HG02571 (cell line): ENCODE measurements around the gene LAMTOR3.

Experiments used
- ATAC-seq: cut with Tn5 transposase; IDR thresholded peaks from one replicate; pipeline ENCODE4 v1.9.1; 2021; ENCODE audit warnings: mild to moderate bottlenecking, moderate library complexity; ENCODE audit not compliant: unreplicated experiment

Gene LAMTOR3

DNA sequence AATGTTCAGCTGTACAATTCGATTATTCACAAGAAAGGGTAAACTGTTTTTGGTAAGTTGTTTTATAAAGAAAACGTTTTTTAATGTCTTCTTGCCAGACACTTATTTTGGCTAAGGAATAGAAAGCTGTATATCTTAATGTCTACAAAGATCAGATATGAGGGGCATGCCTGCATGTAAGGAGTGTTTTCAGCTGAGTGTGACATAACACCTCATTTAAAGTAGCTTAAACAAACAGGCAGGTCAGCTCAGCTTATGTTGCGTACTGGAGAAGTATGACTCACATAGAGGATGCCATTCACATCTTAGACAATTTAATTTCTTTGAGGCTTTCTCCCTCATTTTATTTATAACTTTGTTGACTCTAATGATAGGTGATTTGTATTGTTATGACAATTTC, 30.4 kb downstream of the LAMTOR3 start:
- ATAC-seq = no peak

DNA sequence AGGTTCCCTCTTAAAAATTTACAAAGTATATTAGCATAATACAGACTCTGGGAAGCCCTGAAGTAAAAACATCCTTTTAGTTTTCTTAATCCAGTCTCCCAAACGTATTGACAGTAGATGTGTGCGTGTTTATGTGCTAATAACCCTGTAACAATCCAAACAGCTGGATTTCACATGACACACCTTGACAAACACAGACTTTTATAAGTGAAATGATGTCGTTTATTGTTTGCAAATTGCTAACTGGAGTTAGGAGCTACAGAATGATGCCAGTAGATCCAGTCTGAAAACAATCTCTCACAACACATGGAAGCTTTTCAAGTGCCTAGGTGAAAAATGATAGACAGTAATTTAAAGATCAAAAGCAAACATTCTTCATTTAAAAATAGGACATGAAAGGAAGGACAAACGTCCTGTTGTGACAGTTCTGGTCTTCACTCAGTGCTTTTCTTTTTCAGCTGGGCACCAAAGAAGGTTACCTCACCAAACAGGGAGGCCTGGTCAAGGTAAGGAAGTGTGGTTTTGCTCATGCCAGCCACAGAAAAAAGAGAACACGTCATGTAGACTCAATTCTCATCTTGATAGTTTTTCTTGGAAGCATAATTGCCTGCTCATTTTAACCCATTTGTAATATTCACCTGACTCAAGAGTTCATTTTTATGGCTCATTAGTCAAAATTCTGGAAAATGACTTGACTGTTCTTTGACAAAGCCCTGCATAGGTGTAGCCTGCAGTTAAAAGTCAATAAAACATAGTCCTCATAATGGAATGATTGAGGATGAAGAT, 32.9 kb downstream of the LAMTOR3 start:
- no peak for ATAC-seq

DNA sequence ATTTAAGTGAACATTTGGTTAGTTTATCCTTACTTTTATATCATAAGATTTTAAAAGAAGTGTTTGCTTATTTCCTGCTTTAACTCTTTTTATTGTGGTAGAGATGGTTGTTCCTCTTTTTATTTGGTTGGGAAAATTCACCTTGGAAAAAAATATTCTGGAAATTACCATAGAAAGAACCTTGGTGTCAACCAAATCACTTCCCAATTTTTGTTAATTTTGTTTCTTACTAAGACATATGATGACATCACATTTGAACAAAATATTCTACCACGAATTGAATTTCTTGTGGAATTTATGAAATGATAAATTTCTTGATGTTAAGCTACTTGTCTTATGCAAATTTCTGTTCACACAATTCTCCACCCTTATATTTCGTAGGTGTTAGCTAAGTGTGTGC, 33.7 kb downstream of the LAMTOR3 start:
- ATAC-seq = no peak

DNA sequence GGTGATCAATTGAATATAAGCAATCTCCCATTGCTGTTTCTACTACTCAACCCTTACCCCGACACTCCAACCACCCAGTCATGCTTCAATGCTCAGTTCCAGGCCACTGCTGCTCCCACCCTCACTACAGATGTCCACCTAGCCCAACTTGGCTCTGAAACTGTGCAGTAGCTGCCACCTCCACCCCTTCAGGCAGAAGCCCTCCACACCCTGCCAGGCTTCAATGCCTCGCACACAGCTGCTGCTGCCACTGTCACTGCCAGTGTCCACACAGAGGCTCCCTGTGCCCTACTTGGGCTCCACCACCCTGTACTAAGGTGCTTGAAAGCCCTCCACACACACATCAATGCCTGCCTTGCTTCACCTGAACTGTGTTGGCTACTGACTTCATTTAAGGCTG, 34.6 kb downstream of the LAMTOR3 start:
- ATAC-seq = no peak

DNA sequence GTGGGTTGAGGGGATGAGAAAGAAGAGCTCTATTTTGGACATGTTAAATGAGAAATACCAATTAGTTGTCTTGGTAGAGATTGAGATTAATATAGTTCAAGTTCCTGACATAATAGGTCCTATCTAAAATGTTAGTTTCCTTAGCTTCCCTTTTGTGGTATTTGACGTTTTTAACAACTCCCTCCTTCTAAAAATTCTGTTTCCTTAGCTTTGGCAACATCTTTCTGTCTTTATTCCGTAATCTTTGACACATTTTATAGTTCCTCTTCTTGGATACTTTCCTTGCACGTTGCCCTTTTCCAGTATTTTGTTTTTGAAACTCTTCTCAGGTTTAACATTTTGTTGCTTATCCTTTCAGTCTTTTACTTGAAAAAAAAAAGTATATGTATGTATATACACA, 36.9 kb downstream of the LAMTOR3 start:
- ATAC-seq = no peak

DNA sequence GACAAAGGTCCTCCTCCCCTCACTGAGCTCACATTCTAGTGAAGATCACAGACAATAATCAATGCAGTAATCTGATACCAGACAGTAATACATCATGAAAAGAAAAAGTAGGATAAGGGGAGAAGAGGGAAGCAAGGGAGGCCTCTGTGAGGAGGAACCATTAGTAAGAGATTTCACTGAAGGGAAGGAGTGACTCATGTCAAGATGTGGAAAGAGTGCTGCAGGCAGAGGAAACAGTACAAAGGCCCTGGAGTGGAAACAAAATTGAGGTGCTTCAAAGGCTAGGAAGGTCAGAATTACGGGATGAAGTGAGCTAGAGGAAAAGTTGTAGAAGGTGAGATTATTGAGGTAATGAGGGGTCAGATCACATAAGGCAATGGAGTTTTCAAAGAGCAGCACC, 38.1 kb downstream of the LAMTOR3 start:
- ATAC-seq = no peak

DNA sequence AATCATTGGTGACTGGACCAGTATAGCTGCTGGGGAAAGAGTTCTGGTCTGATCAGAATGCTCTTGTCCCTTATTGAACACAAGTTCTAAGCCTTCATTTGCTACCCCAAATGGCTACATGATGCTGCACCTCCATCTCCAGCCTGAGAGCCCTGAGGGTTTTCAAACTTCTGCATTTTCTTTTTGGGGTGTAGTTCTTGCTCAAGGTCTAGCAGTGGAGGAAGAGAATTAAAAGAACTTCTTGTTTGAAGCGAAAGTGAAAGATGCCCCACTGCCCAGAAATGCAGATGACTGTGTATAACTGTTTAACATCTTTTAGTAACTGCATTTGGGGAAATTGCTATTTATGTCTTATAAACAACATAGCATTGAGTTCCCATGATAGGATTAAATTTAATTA, 38.5 kb downstream of the LAMTOR3 start:
- peak; percentile 40 for ATAC-seq

DNA sequence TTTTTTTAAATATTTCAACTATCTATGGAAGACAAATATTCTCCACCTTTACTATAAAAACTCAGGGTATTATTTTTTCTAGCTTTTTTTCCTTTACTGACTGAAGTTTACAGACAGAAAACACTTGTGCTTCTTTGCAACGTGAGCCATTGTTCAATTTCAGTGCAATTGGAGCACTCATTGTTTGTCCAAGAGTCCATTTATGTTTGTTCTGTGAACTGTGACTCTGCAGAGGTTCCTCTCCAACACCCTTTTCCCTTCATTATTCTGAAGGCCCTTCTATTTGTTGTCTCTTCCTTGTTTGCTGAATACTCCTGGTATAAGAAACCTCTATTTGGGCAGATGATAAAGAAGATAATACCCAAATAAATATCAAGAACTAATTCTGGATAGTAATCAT, 40.2 kb downstream of the LAMTOR3 start:
- no peak for ATAC-seq

DNA sequence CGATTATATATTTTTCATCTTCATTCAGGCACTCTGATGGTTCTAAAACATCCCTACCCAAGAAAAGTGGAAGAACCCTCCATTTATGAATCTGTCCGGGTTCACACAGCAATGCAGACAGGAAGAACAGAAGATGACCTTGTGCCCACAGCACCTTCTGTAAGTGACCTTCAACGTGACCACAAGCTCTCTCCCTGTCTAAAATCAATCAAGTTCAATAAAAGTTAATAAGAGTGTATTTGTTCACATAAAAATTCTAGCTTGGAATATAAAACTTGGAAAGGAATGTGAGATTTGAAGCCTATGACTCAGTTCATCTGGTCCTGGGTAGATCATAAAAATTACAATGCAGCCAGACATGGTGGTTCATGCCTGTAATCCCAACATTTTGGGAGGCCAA, 41.0 kb downstream of the LAMTOR3 start:
- ATAC-seq = no peak

DNA sequence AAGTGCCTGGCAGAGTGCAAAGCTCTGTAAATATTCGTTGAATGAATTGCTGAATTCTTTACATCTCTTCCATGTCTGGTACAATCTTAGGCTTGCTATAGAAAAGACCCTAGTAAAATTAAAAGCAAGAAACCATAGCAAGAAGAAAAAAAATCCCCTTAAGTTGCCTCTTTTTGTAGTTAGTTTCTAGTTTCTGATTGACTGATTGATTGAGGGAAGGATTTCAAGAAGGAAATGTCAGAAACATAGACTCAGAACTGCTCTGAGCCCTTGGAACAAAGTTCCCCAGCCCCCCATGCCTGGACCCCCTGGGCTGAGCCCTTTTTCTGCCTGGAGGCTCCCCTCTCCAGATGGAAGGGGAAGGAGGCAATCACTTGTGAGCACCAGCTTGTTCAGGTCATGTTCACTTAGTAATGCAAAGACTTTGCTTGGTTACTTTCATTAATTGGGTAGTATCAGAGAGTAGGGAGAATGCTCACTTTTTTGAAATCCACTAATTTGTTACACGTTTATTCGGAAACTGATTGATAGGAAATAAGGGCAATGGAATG, 42.0 kb downstream of the LAMTOR3 start:
- ATAC-seq = no peak

DNA sequence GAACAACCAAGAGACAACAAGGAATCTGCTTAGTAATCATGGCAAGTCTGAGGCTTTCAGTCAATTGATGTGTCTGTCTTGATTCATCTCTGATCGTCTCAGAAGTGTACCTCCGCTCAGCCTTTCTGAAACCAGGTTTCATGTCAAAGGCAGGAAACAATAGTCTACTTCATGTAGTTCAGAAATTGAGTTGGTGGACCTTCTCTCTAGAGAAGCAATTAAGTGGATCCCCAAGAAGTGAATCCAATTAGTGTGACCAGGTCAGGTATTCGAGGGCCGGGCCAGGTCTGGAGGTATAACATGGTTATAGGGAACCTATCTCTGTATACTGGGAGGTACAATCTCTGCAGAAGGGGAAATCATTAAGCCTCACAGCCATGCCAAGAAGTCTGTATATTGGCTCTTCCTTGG, 45.6 kb downstream of the LAMTOR3 start:
- ATAC-seq = peak; percentile 35

DNA sequence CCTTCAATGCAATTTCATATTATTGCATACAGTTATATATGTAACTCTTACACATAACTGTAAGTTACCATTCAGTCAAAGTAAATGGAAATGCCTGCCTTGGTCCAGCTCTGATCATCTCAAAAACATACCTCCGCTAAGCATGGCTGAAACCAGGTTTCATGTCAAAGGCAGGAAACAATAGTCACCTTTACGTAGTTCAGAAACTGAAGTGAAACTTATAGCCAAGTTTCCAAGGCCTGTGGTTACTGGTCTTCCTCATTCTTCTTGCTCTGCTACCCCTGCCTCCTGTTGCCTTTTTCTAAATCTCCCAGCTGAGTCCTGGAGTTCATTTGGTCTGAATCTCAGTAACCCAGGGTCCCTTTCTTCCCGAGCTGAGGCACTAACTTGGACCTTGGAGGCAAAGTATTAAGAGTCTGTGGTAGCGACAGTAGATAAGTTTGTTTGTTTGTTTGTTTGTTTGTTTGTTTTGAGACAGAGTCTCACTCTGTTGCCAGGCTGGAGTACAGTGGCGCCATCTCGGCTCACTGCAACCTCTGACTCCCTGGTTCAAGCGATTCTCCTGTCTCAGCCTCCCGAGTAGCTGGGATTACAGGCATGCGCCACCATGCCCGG, 46.8 kb downstream of the LAMTOR3 start:
- peak; percentile 68 for ATAC-seq

DNA sequence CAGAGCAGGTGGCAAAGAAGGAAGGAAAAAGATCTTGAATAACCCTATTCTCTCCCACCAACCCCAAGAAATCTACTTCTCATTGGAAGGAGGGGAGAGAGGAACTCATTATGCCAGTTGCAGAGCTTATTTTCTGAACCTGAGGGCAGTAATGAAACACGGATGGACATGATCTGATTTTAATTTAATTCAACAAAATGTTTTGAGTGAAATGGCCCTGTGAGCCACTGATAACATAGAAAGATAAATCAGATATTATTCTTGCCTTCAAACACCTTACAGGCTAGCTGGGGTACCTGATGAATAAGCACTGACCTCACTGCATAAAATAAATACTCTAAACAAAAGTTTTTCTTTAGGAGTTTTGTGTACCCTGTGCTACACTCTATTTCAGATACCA, 47.3 kb downstream of the LAMTOR3 start:
- no peak for ATAC-seq

DNA sequence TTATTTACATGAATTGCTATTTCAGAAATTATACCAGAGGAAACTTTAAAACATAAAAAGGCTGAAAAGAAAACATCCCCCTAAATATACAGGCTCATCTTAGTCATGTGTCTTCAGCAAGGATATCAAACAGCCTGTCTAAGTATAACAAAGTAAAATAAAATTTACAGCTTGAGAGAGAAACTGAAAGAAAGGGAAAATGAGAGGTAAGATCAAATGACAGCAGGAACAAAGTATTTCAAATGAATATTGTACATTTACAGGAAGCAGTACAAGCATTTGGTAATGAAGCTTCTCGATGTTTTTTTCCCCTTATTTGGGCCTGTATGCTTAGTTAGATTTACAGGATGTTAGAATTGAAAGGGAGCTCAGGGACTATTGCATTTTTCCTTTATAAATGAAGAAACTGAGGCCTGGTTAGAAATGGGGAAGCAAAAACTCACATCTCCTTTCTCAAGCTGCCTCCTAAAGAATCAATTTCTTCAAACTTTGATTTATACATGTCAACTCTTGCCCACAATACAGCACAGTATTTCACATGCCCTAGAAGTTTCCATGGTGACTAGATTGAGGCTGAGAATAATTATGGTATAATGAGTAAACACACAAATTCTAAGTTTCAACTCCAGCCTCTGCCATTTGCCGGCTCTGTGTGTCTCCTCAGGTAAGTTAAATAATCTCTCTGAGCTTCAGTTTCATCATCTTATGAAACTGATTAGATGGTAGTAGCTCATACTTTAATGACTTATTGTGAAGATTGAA, 48.3 kb downstream of the LAMTOR3 start:
- ATAC-seq = no peak

DNA sequence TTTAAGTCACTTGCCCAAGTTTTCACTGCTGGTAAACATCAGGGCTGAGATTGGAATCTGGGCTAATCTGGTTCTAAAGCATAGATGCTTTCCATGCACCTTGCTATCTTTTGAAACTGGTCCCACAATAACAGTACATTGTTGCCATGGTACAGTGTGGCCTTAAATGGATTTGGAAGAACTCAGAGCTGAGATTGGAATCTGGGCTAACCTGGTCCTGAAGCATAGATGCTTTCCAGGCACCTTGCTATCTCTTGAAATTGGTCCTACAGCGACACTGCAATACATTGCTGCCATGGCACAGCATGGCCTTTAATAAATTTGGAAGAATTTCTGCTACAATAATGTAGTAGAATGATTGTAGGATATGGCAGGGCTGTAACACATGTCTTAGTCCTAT, 49.0 kb downstream of the LAMTOR3 start:
- ATAC-seq = no peak

DNA sequence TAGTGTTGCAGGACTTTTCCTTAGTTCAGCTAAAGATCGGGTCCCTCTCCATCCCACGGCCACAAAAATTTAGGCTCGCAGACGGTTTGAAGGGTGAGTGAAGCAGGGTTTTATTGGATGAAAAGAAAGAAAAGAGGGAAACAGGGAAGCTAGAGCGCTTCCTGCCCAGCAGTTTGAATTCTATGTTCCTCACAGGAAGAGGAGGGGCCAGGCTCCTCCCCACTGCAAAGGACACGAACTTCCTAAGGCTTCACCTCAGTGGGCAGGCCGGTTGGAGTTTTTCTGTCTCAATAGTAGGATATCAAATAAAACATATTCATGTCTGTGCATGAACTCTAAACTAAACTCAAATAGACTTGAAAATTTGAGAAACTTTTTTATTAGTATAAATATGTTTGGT, 50.2 kb downstream of the LAMTOR3 start:
- ATAC-seq = no peak

DNA sequence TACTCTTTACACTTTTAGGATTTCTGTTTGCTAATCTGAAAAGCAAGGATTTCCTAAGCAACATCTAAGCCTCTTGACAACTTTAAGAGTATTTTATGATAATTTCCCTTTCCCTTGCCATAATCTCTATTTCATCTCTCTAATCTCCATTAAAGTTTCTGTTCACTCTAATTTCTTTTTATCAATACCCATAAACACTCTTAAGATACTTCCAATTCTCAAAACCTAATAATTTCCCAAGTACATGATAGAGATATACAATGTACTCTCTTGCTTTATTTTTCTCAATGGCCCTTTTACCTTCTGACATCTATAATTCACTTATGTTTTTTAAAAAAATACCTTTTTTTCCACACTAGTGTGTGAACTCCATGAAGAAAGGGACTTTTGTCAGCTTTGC, 50.8 kb downstream of the LAMTOR3 start:
- no peak for ATAC-seq

DNA sequence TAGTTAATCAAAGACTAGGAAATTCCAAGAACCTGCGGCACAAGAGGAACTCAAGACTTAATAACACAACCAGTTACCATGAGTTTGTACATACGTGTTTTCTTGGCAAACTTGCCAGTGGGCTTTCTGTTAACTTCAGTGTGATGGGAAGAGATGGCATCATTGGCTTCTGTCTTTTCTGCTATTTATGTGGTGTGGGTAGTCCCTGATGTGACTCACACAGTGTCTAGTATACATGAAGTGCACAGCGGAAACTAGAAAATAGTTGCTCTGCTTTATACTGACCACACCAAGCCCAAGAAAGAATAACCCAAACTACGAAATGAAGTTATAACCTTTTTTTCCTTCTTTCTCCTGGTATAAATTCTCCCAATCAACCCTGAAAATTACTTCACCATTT, 53.1 kb downstream of the LAMTOR3 start:
- no peak for ATAC-seq

DNA sequence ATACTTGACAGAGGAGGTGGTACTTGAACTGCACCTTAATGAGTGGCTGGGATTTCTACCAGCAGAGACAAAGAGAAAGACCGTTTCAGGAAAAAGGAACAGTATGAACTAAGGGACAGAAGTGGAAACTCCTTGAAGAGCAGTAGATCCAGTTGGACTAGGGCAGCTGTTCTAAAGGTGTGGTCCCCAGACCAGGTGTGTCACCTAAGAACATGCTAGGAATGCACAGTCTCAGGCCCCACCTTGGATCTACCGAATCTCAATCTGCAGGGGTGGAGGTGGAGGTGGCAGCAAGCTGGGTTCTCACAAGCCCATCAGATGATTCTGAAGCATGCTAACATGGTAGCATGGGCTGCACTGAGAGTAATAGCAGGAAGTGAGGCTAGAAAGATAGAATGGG, 55.3 kb downstream of the LAMTOR3 start:
- ATAC-seq = no peak

DNA sequence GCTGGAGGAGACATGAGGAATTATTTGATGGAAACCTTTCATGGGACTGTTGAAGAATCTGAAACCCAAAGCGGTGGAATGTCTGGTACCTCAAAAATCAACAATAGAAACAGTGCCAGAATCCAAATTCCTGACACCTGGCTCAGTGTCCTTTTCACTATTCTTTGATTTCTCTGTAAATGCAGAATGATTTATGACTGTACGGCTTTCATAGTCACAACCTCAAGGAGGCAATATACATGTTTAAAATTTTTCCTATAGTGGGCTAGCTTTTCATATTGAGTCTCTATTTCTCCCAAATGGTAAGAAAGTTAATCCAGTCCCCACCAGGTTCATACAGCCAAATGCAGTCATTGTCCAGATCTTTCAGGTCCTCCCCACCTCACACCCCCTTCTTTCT, 58.3 kb downstream of the LAMTOR3 start:
- ATAC-seq = no peak

DNA sequence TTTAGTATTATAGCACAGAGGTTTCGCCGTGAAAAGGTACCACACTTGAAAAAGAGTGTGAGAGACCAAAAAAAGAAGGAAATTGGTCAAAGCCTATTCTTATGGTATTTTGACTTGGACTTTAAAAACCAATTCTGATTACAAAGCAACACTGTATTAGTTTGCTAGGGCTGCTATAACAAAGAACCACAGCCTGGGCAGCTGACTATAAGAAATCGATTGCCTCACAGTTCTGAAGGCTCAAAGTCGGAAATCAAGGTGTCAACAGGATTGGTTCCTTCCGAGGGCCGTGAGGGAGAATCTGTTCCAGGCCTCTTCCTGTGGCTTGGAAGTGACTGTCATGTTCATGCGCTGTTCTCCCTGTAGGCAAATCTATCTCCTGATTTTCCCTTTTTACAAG, 59.7 kb downstream of the LAMTOR3 start:
- ATAC-seq = no peak

DNA sequence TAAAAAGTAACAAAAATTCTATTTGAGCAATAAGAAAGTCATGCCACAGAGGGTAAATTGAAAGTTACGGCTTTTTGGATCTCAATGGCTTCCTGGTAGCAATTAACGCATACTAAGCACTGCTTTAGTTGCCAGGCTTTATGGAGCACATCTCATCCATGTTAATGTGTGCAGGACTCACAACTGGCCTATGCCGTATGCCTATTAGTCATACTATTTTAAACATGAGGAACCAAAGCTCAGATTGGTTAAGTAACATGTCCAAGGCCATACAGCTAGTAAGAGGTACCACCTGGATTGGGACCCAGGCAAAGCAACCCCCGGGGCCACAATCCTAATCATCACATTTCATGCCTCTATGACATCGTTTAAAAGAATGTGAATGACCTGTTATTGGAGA, 60.5 kb downstream of the LAMTOR3 start:
- no peak for ATAC-seq
